Measurements from ENCODE around the gene INSL3. TPM values are rescaled to one million over a fixed set of nuclear protein-coding genes. Genes with fewer than 3 reads are reported as not detected.

Gene INSL3
- total and polyA plus RNA-seq, 2 of the 8 experiments (the other 6 are each of a cell fraction or from before 2014, with no cell fraction given), result 0.41 to 1.5 TPM

DNA sequence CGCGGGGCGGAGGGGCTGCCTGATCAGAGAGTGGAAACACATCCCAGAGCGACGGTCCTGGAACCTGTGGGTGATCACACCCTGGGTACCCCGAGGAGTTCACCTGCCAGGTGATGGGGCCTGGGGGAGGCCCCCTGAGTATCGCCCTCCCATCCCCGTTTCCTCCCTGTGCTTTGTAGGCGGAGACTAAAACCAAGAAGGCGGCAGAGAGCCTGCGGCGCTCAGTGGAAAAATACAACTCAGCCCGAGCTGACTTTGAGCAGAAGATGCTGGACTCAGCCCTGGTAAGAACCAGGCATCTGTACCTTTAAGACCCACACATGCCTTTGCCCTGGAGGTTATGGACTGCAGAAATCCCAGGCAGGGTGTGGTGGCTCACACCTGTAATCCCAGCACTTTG lies 50.7 kb downstream of the INSL3 start:
- no peak overlapping the region for H3K4me3 ChIP-seq (ENCODE audit: extremely low read depth in 1 of 4, insufficient read depth in 2 of 4, low read depth in 3 of 4, low read length in 4 of 4)

More for the DNA sequence above, 50.7 kb downstream of the INSL3 start:
- Histone ChIP-seq H4K8ac (ENCODE audit: extremely low read depth, insufficient read depth, low read length) (no peak overlapping the region), H4K5ac (ENCODE audit: insufficient read length, low read depth, low read length) (no peak overlapping the region), H2BK15ac (ENCODE audit: low read length) (no peak overlapping the region), H3K36me3 (ENCODE audit: control insufficient read depth in 2 of 4, insufficient read depth in 4 of 4, low read length in 3 of 4) (no peaks in the 10 kb centered on the region), H3K9me3 (ENCODE audit: insufficient read depth in 2 of 2, low read depth in 1 of 2, low read length in 1 of 2) (no peaks in the 10 kb centered on the region), H3K4ac (replicated peaks; ENCODE audit: insufficient read length, low read depth, low read length) (no peak overlapping the region), H3K27ac (ENCODE audit: low read depth, low read length) (no peak overlapping the region), H3K18ac (ENCODE audit: extremely low read depth, low read length) (no peak overlapping the region), H3K4me2 (ENCODE audit: insufficient read depth in 1 of 2, low read depth in 2 of 2, low read length in 2 of 2) (no peak overlapping the region), H2AK5ac (ENCODE audit: low read depth, low read length) (no peak overlapping the region), H2BK5ac (ENCODE audit: low read depth, low read length) (no peak overlapping the region), H3K9ac (replicated peaks in 1 of 4; ENCODE audit: extremely low read depth in 1 of 4, low read depth in 3 of 4, low read length in 3 of 4) (no peak overlapping the region), H2BK20ac (ENCODE audit: low read length) (no peak overlapping the region), H3K79me2 (ENCODE audit: control insufficient read depth in 1 of 2, insufficient read depth in 2 of 2, low read length in 2 of 2) (no peaks in the 10 kb centered on the region), H3K14ac (ENCODE audit: insufficient read length) (no peak overlapping the region), H2AFZ (ENCODE audit: low read length) (no peak overlapping the region), H4K20me1 (replicated peaks in 1 of 2; ENCODE audit: control insufficient read depth in 1 of 2, insufficient read depth in 2 of 2, low read length in 2 of 2) (peaks cover 0 to 2% of the 10 kb centered on the region in 2 experiments), H3K23ac (ENCODE audit: insufficient read length) (no peak overlapping the region), H2BK120ac (replicated peaks; ENCODE audit: low read depth, low read length) (no peak overlapping the region), H3K27me3 (replicated peaks in 1 of 4; ENCODE audit: control insufficient read depth in 3 of 4, extremely low read depth in 1 of 4, insufficient read depth in 3 of 4, low read length in 3 of 4) (no peaks in the 10 kb centered on the region), H3K4me1 (replicated peaks in 1 of 4; ENCODE audit: control insufficient read depth in 3 of 4, insufficient read depth in 4 of 4, low read length in 3 of 4) (peaks cover 0 to 2% (median 0%) of the 10 kb centered on the region in 4 experiments; a peak in 2 of 7 replicates), H3K23me2 (ENCODE audit: low read depth, low read length) (no peaks in the 10 kb centered on the region), H3K56ac (replicated peaks; ENCODE audit: insufficient read length, low read depth, low read length) (no peak overlapping the region), H4K91ac (replicated peaks; ENCODE audit: insufficient read length, low read length) (no peak overlapping the region), H2BK12ac (ENCODE audit: low read depth, low read length) (no peak overlapping the region), H3K79me1 (ENCODE audit: low read depth, low read length) (no peaks in the 10 kb centered on the region)
- ChIA-PET POLR2A (ENCODE audit: partially characterized antibody) (interaction anchor here (0.8 kb wide), 2 partner anchors 50 to 52 kb away, joined by 3 read pairs; no protein-coding TSS in a partner anchor), CTCF (ENCODE audit: partially characterized antibody) (interaction anchor here (0.8 to 1.5 kb wide), 5 partner anchors 13 to 149 kb away, joined by 3 to 5 read pairs (median 4); no protein-coding TSS in a partner anchor)
- 90% methylated on average over 4 of the region's 13 CpGs; no CpG with 5 or more reads in 1 of the 2 experiments for WGBS, 2 experiments (ENCODE audit: extremely low coverage in 1 of 2, insufficient coverage in 1 of 2, insufficient read length in 1 of 2, insufficient replicate concordance in 2 of 2, low coverage in 1 of 2, low lambda C conversion rate in 2 of 2, missing lambda C conversion rate in 1 of 2)
- no peak for DNase-seq (ENCODE audit: low read depth in 1 of 2, low spot score in 2 of 2)
- no peak for FAIRE-seq
- no peak for TF ChIP-seq SUZ12 (IDR thresholded peaks at IDR 0.05; ENCODE audit: low read length)
- TF ChIP-seq POLR2AphosphoS5 (IDR thresholded peaks at IDR 0.05; ENCODE audit: low read depth, low read length), result no peak
- no peak for TF ChIP-seq RXRA (IDR thresholded peaks at IDR 0.05; ENCODE audit: insufficient read depth, low read depth, low read length)

Data from H1 (cell line).